A673 (cell line): Measurements from ENCODE around the gene MAB21L2.

Experiments used
- CTCF ChIP-seq: fragments of 300-800, 200-600 bp; sonication (generic); conservative IDR thresholded peaks from 2 replicates; pipeline ENCODE4 v1.5.1; 2017; ENCODE audit warnings: low read depth, mild to moderate bottlenecking, antibody characterized with exemption, low read length, moderate library complexity, mixed read lengths
- EZH2 ChIP-seq: fragments of 200-600 bp; sonication (generic); IDR thresholded peaks from 2 replicates; pipeline ENCODE4 v1.6.1; 2017; ENCODE audit warnings: borderline replicate concordance, low read depth, mild to moderate bottlenecking, mixed read lengths, antibody characterized with exemption, low read length; ENCODE audit not compliant: poor library complexity, severe bottlenecking

DNA sequence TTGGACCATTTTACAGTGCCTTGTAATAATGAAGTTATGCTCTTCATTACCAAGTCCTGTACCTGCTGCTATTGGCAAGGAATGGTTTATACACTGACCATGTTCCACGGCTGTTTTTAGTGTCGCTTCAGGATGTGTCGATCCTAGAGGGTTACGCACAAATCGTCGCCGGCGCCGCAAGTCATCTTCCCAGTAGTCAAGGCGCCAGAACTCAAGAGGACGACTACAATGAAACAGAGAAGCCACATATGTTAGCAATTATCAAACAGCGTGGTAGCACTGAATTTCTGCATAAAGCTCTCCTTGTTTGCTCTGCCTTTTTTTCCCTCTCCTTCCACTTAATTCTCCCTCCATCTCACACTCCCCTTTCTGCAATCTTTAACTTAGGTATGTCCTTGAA, 17.0 kb downstream of the MAB21L2 start:
- no peak for TF ChIP-seq CTCF
- no peak for TF ChIP-seq EZH2
